Panc1 (cell line): Measurements from ENCODE around the gene C1QC. TPM values are rescaled to one million over a fixed set of nuclear protein-coding genes. Genes with fewer than 3 reads are reported as not detected.

Source experiments
- ATAC-seq: fragments of 200-7000 bp; cut with Tn5 transposase; 2 replicates; pipeline ENCODE4 v1.9.1; 2020; ENCODE audit warnings: mild to moderate bottlenecking, moderate library complexity
- BruUV-seq: library from RNA; stranded (reverse); fragments of 400-500 nt; replicated peaks from 2 replicates; lab custom pipeline; 2021; lab: Mats Ljungman, UMichigan
- CTCF ChIA-PET: fragments of 300-600 bp; sonication (Branson Sonifier 250); formaldehyde crosslinking; loops from one replicate; lab custom pipeline; 2022; ENCODE audit warnings: antibody characterized with exemption; lab: Charles Lee
- POLR2A ChIA-PET: fragments of 300-600 bp; sonication (Branson Sonifier 250); formaldehyde crosslinking; loops from one replicate; lab custom pipeline; 2022; ENCODE audit warnings: antibody characterized with exemption; lab: Charles Lee
- DNase-seq: peaks from one replicate; pipeline ENCODE4 v3.0.0-alpha.2; 2010; ENCODE audit warnings: low read depth, low spot score
- H3K27ac ChIP-seq: 2 replicates; pipeline ENCODE4 v1.5.1; 2011; ENCODE audit warnings: mild to moderate bottlenecking, low read length, inconsistent platforms
- H3K27me3 ChIP-seq: fragments of 200-500 bp; sonication (Bioruptor generic); 2 replicates; pipeline ENCODE4 v1.6.0; 2014; ENCODE audit warnings: low read length, inconsistent platforms; ENCODE audit not compliant: control insufficient read depth, insufficient read depth
- H3K36me3 ChIP-seq: fragments of 200-500 bp; sonication (Bioruptor generic); 2 replicates; pipeline ENCODE4 v1.5.1; 2014; ENCODE audit warnings: inconsistent platforms, mild to moderate bottlenecking, low read length, moderate library complexity; ENCODE audit not compliant: control insufficient read depth, insufficient read depth
- H3K4me1 ChIP-seq: 2 replicates; pipeline ENCODE4 v1.5.1; 2011; ENCODE audit warnings: inconsistent platforms, mild to moderate bottlenecking, low read length, moderate library complexity; ENCODE audit not compliant: control insufficient read depth, insufficient read depth
- H3K4me3 ChIP-seq, 2 experiments: 2 replicates each; pipeline ENCODE4 v1.5.1; 2011 to 2012; ENCODE audit warnings: low read depth in 2 of 2, low read length in 2 of 2, mild to moderate bottlenecking in 2 of 2, inconsistent platforms in 1 of 2, moderate library complexity in 1 of 2
- H3K9me3 ChIP-seq: fragments of 200-500 bp; sonication (Bioruptor generic); 2 replicates; pipeline ENCODE4 v1.5.1; 2014; ENCODE audit warnings: low read depth, mild to moderate bottlenecking, inconsistent platforms, low read length, moderate library complexity; ENCODE audit not compliant: control insufficient read depth, insufficient read depth
- POLR2AphosphoS5 ChIP-seq: IDR thresholded peaks from 2 replicates; pipeline ENCODE4 v1.6.1; 2012; ENCODE audit warnings: mild to moderate bottlenecking, low read depth, low read length, moderate library complexity
- SIN3A ChIP-seq: IDR thresholded peaks from 2 replicates; pipeline ENCODE4 v1.6.1; 2012; ENCODE audit warnings: low read depth, mild to moderate bottlenecking, low read length, moderate library complexity, borderline replicate concordance; ENCODE audit not compliant: insufficient read depth
- TCF7L2 ChIP-seq: IDR thresholded peaks from 2 replicates; pipeline ENCODE4 v1.6.1; 2011; ENCODE audit warnings: mild to moderate bottlenecking, low read depth, low read length, inconsistent platforms
- in situ Hi-C: cut with HindIII; loops from 2 replicates; pipeline ENCODE4 v1.10.0; 2016; ENCODE audit warnings: low sequenced_read_pairs, low pct_unique_long_range_greater_than_20kb
- intact Hi-C: fragments of 100-400 bp; cut with micrococcal nuclease; formaldehyde crosslinking; loops from one replicate; pipeline ENCODE4 v1.10.0; 2022; ENCODE audit not compliant: unreplicated experiment
- total RNA-seq: library from RNA; stranded (reverse); gene quantifications from one replicate; pipeline ENCODE4 v1.2.1, GENCODE V29; 2021; ENCODE audit not compliant: unreplicated experiment
- TF ChIP-seq, protein P1 (sequence below): fragments of 450-650 bp; IDR thresholded peaks from 2 replicates; pipeline ENCODE4 v1.5.1; 2017; ENCODE audit warnings: mild to moderate bottlenecking
- TF ChIP-seq, protein P2 (sequence below), 2 experiments: IDR thresholded peaks; 2 replicates each; pipeline ENCODE4 v1.6.1; 2011 to 2012; ENCODE audit warnings: low read depth in 2 of 2, control low read depth in 1 of 2, low read length in 1 of 2, mild to moderate bottlenecking in 1 of 2, moderate library complexity in 1 of 2; ENCODE audit not compliant: insufficient read depth in 1 of 2

C1QC gene
- total RNA-seq, 1 experiment from 2014 or later: 0.64 TPM

DNA sequence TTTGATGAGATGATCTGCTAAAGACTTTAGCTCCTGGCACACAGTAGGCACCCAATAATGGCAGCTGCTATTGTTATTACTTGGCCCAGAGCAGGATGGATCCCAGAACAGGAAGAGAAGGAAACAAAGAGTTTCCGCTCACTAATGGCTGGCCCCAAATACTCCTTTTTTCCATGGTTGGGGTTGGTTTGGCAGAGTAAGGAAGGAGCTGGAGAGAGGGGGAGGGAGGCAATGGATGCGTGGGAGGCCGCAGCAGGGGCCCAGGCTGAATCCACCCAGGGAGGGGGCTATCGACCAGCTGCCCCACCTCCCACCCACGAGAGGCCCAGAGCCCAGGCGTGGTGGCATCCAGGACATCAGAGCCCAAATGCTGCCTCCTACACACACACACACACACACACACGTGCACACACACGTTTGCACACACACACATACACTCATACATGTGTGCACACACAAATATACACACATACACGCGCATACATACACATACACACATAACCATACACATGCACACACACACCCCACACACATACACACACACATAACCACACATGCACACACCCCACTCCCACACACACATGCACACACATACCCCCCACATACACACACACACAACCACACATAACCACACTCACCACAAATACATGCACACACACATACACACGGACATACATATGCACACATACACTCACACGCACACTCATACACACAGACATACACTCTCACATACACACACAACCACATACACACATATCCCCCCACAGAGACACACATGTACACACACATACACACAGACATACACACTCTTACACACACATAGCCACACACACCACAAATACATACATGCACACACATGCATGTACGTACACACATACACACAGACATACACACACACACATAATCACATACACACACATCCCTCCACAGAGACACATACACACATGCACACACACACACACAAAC is 34.8 kb downstream of the C1QC start:
- H3K9me3 ChIP-seq: no peaks in the 10 kb centered on the region
- BruUV-seq: no TSS peak
- in situ Hi-C loops (no loop called here), intact Hi-C loops (no loop called here)
- CTCF ChIA-PET: no interaction called here
- H3K27me3 ChIP-seq: no peaks in the 10 kb centered on the region
- no peaks in the 10 kb centered on the region for H3K4me1 ChIP-seq
- H3K27ac ChIP-seq: no peak overlapping the region
- POLR2A ChIA-PET: no interaction called here
- TF ChIP-seq SIN3A: no peak
- no peak overlapping the region for H3K4me3 ChIP-seq
- DNase-seq (no peak), ATAC-seq (no peak)
- no peaks in the 10 kb centered on the region for H3K36me3 ChIP-seq

DNA sequence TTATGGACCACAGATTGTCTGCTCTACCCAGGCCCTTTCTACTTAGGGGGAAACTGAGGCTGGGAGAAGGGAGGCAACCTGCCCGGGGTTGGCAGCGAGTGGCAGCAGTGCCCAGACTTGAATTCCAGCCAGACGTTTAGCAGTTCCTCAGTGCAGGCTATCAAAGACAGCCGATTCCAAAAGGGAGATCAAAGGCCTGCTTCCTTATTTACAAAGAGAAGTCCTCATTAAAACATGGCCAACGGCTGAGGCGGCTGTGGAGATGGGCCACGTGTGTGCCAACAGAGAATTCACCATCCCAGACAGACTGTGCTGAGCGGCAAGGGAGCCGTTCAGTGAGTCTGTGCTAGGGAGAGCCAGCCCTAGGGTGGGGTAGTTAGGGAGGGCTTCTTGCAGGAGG is 37.3 kb downstream of the C1QC start:
- Histone ChIP-seq H3K36me3 (no peaks in the 10 kb centered on the region), H3K4me3 (no peak overlapping the region), H3K9me3 (no peaks in the 10 kb centered on the region), H3K27ac (no peak overlapping the region), H3K4me1 (no peaks in the 10 kb centered on the region), H3K27me3 (no peaks in the 10 kb centered on the region)
- POLR2A ChIA-PET: no interaction called here
- CTCF ChIA-PET: no interaction called here
- DNase-seq (no peak), ATAC-seq (no peak)
- in situ Hi-C loops (no loop called here), intact Hi-C loops (no loop called here)
- no TSS peak for BruUV-seq
- TF ChIP-seq, protein P1, sequence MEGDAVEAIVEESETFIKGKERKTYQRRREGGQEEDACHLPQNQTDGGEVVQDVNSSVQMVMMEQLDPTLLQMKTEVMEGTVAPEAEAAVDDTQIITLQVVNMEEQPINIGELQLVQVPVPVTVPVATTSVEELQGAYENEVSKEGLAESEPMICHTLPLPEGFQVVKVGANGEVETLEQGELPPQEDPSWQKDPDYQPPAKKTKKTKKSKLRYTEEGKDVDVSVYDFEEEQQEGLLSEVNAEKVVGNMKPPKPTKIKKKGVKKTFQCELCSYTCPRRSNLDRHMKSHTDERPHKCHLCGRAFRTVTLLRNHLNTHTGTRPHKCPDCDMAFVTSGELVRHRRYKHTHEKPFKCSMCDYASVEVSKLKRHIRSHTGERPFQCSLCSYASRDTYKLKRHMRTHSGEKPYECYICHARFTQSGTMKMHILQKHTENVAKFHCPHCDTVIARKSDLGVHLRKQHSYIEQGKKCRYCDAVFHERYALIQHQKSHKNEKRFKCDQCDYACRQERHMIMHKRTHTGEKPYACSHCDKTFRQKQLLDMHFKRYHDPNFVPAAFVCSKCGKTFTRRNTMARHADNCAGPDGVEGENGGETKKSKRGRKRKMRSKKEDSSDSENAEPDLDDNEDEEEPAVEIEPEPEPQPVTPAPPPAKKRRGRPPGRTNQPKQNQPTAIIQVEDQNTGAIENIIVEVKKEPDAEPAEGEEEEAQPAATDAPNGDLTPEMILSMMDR: no peak
- TF ChIP-seq POLR2AphosphoS5 (no peak), SIN3A (no peak), TCF7L2 (no peak)
- TF ChIP-seq, protein P2, sequence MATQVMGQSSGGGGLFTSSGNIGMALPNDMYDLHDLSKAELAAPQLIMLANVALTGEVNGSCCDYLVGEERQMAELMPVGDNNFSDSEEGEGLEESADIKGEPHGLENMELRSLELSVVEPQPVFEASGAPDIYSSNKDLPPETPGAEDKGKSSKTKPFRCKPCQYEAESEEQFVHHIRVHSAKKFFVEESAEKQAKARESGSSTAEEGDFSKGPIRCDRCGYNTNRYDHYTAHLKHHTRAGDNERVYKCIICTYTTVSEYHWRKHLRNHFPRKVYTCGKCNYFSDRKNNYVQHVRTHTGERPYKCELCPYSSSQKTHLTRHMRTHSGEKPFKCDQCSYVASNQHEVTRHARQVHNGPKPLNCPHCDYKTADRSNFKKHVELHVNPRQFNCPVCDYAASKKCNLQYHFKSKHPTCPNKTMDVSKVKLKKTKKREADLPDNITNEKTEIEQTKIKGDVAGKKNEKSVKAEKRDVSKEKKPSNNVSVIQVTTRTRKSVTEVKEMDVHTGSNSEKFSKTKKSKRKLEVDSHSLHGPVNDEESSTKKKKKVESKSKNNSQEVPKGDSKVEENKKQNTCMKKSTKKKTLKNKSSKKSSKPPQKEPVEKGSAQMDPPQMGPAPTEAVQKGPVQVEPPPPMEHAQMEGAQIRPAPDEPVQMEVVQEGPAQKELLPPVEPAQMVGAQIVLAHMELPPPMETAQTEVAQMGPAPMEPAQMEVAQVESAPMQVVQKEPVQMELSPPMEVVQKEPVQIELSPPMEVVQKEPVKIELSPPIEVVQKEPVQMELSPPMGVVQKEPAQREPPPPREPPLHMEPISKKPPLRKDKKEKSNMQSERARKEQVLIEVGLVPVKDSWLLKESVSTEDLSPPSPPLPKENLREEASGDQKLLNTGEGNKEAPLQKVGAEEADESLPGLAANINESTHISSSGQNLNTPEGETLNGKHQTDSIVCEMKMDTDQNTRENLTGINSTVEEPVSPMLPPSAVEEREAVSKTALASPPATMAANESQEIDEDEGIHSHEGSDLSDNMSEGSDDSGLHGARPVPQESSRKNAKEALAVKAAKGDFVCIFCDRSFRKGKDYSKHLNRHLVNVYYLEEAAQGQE (IDR thresholded peaks at IDR 0.05; ENCODE audit: insufficient read depth in 1 of 2, low read depth in 2 of 2, low read length in 1 of 2): no peak
